Fibroblast of skin of right quadriceps (primary cell): ENCODE measurements around the gene SPECC1.
"Not testable (repeated sequence)": the region's sequence is repeated elsewhere in the genome, so short reads cannot be mapped to it uniquely, and the experiment has no call there.

Experiments
- DNase-seq: peaks from one replicate; pipeline ENCODE4 v3.0.0-alpha.2; 2013

Gene SPECC1

GRCh38 chr17:20012017-20012536 is 2.9 kb downstream of the SPECC1 start:
- DNase-seq: no peak

- not testable (repeated sequence) for DNase-seq
Observed at GRCh38 chr17:20016475-20016992, 7.4 kb downstream of the SPECC1 start.

- DNase-seq: no peak
Observed at GRCh38 chr17:20022701-20023100, 13.5 kb downstream of the SPECC1 start.

DNA sequence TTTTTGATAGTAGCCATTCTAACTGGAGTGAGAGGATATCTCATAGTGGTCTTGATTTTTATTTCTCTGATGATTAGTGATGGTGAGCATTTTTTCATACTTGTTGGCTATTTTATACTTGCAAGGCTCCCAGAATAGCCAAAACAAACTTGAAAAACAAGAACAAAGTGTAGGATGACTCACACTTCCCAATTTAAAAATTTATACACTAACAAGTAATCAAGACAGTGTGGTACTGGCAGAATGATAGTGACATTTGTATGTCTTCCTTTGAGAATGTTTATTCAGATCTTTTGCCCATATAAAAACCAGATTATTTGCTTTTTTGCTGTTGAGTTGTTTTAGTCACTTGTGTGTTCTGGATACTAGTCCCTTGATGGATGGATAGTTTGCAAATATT is 17.8 kb downstream of the SPECC1 start:
- no peak for DNase-seq

DNA sequence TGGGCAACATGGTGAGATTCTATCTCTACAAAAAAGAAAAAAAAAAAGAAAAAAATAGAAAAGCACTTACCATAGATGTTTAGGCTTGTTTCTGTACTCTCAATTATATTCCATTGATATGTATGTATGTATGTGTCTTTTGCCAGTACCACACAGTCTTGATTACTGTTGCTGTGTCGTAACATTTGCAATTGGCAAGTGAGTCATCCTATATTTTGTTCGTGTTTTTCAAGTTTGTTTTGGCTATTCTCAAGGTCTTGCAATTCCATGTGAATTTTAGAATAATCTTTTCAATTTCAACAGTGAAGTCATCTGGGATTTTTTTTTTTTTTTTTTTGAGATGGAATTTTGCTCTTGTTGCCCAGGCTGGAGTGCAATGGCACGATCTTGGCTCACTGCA is 19.3 kb downstream of the SPECC1 start:
- DNase-seq: peak; percentile 2

- DNase-seq: no peak
Observed at GRCh38 chr17:20032636-20033035, 23.5 kb downstream of the SPECC1 start.

GRCh38 chr17:20033415-20033814 is 24.3 kb downstream of the SPECC1 start:
- no peak for DNase-seq

- DNase-seq: no peak
Observed at GRCh38 chr17:20035501-20035900, 26.3 kb downstream of the SPECC1 start.

DNA sequence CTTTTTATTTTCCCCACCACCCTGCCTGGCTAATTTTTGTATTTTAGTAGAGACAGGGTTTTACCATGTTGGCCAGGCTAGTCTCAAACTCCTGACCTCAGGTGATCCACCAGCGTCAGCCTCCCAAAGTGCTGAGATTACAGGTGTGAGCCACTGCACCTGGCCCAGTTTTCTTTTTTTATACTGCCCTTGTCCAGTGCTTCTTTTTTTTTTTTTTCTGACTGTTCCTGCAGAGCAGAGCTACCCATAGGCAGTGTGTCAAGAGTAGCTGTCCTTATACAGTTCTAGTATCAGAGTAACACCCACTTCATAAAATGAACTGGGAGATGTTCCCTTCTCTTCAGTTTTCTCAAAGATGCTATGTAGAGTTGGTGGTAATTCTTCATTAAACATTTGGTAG is 28.1 kb downstream of the SPECC1 start:
- not testable (repeated sequence) for DNase-seq

GRCh38 chr17:20039037-20039436 is 29.9 kb downstream of the SPECC1 start:
- no peak for DNase-seq

DNA sequence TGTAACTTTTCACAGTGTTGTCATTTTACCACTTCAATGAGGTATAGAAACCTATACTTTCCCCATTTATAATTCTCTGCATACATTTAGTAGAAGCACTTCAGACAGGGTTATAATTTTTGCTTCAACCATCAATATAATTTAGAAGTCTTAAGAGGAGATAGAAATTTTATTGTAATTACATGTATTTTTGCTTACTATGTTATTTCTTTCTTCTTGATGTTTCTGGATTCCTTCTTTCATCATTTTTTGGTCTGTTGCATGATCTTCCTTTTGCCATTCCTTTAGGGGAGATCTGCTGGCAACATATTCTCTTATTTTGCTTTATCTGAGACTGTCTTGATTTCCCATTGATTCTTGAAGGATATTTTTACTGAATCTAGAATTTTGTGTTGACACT is 31.1 kb downstream of the SPECC1 start:
- no peak for DNase-seq

GRCh38 chr17:20043021-20043420 is 33.9 kb downstream of the SPECC1 start:
- no peak for DNase-seq

- DNase-seq: no peak
Observed at GRCh38 chr17:20045476-20045875, 36.3 kb downstream of the SPECC1 start.

DNA sequence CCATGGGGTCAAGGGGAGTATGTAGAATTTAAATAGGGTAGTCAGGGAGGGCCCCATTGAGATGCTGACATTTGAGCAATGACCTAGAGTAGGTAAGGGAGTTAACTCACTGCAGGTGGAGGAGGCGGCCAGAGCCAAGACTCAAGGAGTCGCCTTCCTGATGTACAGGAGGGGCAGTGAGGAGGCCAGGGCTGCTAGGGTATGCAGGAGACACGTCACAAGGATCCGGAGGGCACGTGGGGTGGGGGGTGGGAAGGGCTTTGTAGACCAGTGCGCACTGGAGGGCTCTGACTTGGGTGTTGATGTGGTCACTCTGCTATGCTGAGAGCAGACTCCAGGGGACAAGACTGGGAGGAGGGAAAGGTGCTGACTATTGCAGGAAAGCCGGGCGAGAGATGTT is 37.5 kb downstream of the SPECC1 start:
- DNase-seq: no peak

- no peak for DNase-seq
Observed at GRCh38 chr17:20051624-20052023, 42.5 kb downstream of the SPECC1 start.

- DNase-seq: no peak
Observed at GRCh38 chr17:20053361-20053964, 44.3 kb downstream of the SPECC1 start.

DNA sequence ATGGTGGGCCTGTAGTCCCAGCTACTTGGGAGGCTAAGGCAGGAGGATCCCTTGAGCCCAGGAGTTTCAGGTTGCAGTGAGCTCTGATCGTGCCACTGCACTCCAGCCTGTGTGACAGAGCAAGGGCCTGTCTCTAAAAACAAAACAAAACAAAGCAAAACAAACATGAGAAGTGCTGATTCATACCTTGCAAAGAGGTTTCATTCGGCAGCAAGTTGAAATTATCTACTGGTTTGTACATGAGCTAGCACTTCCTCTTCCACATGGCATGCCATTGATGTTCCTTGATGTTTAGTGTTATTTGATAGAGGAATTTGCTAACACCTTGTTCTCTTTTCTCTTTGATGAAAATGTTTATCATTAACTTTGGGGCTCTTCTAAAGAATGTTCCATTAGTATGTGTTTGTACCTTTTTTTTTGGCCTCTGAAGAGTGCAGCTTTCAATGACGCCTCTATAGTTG is 50.6 kb downstream of the SPECC1 start:
- DNase-seq: no peak

GRCh38 chr17:20063665-20064648 is 54.8 kb downstream of the SPECC1 start:
- peak; percentile 84 for DNase-seq

DNA sequence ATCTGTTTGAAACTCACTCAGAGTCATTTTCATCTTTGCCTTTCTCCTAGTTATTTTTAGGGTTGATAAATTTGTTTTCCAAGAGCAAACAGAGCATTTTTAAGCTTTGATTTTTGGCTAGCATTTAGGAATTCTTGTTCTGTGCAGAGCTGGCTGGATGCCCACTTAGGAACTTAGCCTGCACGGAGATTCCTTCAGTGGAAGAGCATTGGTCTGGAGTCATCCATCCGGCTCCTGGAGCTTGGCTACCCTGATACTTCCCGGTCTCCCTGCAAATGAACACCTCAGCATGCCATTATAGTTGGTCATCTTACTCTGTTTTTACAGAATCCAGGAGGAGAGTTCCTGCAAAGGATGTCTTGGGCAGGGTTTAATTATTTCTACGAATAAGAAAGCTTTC is 57.1 kb downstream of the SPECC1 start:
- DNase-seq: peak; percentile 75

DNA sequence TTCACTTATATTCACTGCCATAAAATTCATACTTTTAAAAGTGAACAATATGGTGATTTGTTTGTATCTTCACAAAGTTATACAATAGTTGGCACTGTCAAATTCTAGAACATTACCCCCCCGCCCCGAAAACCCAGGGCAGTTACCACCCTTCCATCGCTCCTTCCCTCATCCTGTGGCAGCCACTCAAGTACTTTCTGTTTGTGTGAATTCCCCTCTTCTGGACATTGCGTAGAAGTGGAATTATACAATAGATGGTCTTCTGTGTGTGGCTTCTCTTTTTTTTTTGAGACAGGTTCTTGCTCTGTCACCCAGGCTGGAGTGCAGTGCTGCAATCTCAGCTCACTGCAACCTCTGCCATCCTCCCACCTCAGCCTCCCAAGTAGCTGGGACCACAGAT is 58.6 kb downstream of the SPECC1 start:
- no peak for DNase-seq

GRCh38 chr17:20068445-20068844 is 59.3 kb downstream of the SPECC1 start:
- no peak for DNase-seq

GRCh38 chr17:20071824-20072691 is 62.9 kb downstream of the SPECC1 start:
- no peak for DNase-seq

DNA sequence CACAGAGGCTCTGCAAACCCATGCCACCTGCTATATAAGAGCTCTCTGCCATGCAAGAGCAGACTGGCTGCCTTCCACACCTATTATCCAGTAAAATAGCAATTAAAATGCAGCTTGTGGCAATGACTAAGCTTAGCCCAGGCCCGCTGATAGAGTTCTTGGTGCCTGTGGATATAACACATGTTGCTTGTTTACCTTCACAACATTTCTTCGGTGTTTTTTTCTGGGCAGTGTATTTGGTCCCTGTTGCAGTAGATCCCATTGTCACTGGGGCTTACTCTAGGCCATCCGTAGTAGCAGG is 63.5 kb downstream of the SPECC1 start:
- DNase-seq: no peak
